ENCODE results near the gene SLC24A3. TPM values are rescaled to one million over a fixed set of nuclear protein-coding genes. Genes with fewer than 3 reads are reported as not detected.

Gene SLC24A3
- total RNA-seq, 1 experiment from 2014 or later, result not detected

DNA sequence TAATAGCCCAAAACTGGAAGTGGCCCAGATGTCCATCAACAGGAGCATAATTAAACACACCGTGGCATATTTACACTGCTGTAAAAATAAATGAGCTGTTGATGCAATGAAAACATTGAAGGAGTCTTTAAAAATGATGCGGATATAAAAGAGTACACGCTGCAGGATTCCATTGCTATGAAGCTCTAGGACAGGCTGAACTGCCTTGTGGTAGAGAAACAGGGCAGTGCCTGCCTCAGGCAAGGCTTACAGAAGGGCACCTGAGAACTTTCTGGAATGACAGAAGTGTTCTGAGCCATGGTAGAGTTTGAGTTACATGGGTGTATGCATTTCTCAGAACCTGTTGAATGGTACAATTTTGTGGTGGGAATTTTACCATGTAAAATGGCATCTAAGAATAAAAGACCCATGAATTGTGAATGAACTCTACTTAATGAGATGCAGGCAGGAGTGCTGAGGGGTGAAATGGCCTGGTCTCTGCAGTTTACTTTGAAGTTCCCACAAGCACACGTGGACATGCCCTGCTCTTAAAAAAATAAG, 500.3 kb downstream of the SLC24A3 start:
- ChIA-PET CTCF (no interaction called here), POLR2A (no interaction called here)
- Histone ChIP-seq H3K4me3 (ENCODE audit: low read depth in 2 of 2, low read length in 2 of 2) (no peak overlapping the region), H3K27me3 (ENCODE audit: control insufficient read depth, insufficient read depth, low read length) (no peaks in the 10 kb centered on the region), H3K27ac (ENCODE audit: low read length) (peak overlapping the region; percentile 63), H3K4me1 (ENCODE audit: control insufficient read depth, insufficient read depth, low read length) (peaks cover 30% of the 10 kb centered on the region), H3K9me3 (ENCODE audit: control insufficient read depth, insufficient read depth, low read depth, low read length) (no peaks in the 10 kb centered on the region), H3K36me3 (ENCODE audit: control insufficient read depth, insufficient read depth, low read length) (no peaks in the 10 kb centered on the region)
- BruUV-seq (replicated peaks), result no TSS peak
- intact Hi-C loops (cut with micrococcal nuclease; ENCODE audit: unreplicated experiment) (no loop called here), in situ Hi-C loops (cut with HindIII; ENCODE audit: low pct_unique_long_range_greater_than_20kb, low sequenced_read_pairs) (no loop called here)
- TF ChIP-seq POLR2AphosphoS5 (IDR thresholded peaks at IDR 0.05; ENCODE audit: low read depth, low read length) (peak; percentile 70; the same call in 1 of the 2 replicates), CTCF (IDR thresholded peaks at IDR 0.05) (no peak), SIN3A (IDR thresholded peaks at IDR 0.05; ENCODE audit: borderline replicate concordance, insufficient read depth, low read depth, low read length) (no peak), TCF7L2 (IDR thresholded peaks at IDR 0.05; ENCODE audit: low read depth, low read length) (peak; percentile 74), REST (IDR thresholded peaks at IDR 0.05; ENCODE audit: insufficient read depth in 1 of 2, low read depth in 2 of 2, low read length in 1 of 2) (no peak)
- DNase-seq (ENCODE audit: low read depth, low spot score), result no peak
- peak; percentile 73; the same call in 1 of the 2 replicates for ATAC-seq

DNA sequence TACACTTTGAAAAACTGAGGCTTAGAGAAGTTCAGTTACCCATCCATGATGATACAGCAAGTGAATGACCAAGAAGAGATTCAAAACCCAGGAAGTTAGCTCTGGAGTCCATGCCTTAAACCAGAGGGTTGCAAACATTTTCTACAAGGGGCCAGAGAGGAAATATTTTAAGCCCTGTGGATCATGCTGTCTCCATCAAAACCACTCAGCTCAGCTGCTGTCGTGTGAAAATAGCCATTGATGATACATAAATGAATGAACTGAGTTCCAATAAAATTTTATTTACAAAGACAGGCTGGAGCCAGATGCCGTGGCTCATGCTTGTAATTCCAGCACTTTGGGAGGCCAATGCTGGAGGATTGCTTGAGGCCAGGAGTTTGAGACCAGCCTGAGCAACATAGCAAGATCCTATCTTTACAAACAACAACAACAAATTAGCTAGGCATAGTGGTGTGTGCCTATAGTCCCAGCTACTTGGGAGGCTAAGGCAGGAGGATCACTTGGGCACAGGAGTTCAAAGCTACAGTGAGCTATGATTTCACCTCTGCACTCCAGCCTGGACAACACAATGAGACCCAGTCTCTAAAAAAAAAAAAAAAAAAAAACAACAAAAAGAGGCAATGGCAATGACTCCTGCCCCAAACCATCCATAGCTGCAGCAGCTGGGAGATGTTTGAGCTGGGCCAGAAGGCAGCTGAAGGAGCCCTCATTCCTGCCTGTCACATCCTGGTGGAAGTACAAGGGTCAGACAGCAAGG, 501.6 kb downstream of the SLC24A3 start:
- CTCF ChIA-PET, result no interaction called here
- POLR2A ChIA-PET, result interaction anchor here (0.6 kb wide), 1 partner anchor 8 kb away, joined by 17 read pairs; no protein-coding TSS in a partner anchor

More for the DNA sequence above, 501.6 kb downstream of the SLC24A3 start:
- TF ChIP-seq POLR2AphosphoS5 (IDR thresholded peaks at IDR 0.05; ENCODE audit: low read depth, low read length) (no peak), TCF7L2 (IDR thresholded peaks at IDR 0.05; ENCODE audit: low read depth, low read length) (no peak), SIN3A (IDR thresholded peaks at IDR 0.05; ENCODE audit: borderline replicate concordance, insufficient read depth, low read depth, low read length) (no peak), REST (IDR thresholded peaks at IDR 0.05; ENCODE audit: insufficient read depth in 1 of 2, low read depth in 2 of 2, low read length in 1 of 2) (no peak), CTCF (IDR thresholded peaks at IDR 0.05) (no peak)
- BruUV-seq (replicated peaks), result no TSS peak
- no peak overlapping the region for H3K4me3 ChIP-seq (ENCODE audit: low read depth in 2 of 2, low read length in 2 of 2)
- DNase-seq (ENCODE audit: low read depth, low spot score) (no peak), ATAC-seq (no peak)
- H3K9me3 ChIP-seq (ENCODE audit: control insufficient read depth, insufficient read depth, low read depth, low read length), result no peaks in the 10 kb centered on the region
- no peaks in the 10 kb centered on the region for H3K36me3 ChIP-seq (ENCODE audit: control insufficient read depth, insufficient read depth, low read length)
- peaks cover 30% of the 10 kb centered on the region for H3K4me1 ChIP-seq (ENCODE audit: control insufficient read depth, insufficient read depth, low read length)
- intact Hi-C loops (cut with micrococcal nuclease; ENCODE audit: unreplicated experiment) (no loop called here), in situ Hi-C loops (cut with HindIII; ENCODE audit: low pct_unique_long_range_greater_than_20kb, low sequenced_read_pairs) (no loop called here)
- H3K27me3 ChIP-seq (ENCODE audit: control insufficient read depth, insufficient read depth, low read length), result no peaks in the 10 kb centered on the region
- H3K27ac ChIP-seq (ENCODE audit: low read length), result peak overlapping the region; percentile 63; the same call in 1 of the 2 replicates

Measured in Panc1 (cell line).